HEK293 (cell line): ENCODE measurements around the gene CAMKMT.

Experiments used
- CTCF ChIA-PET: fragments of 350-600 bp; formaldehyde crosslinking; extraction: SDS; loops from one replicate; lab custom pipeline; 2021; ENCODE audit warnings: antibody characterized with exemption; lab: Yijun Ruan, JAX
- POLR2A ChIA-PET: fragments of 300-600 bp; formaldehyde crosslinking; extraction: SDS; loops from one replicate; lab custom pipeline; 2020; ENCODE audit warnings: antibody characterized with exemption, inconsistent platforms; lab: Yijun Ruan, JAX
- H3K27ac ChIP-seq: fragments of 200-500 bp; sonication (Bioruptor generic); 2 replicates; pipeline ENCODE4 v1.5.1; 2014; ENCODE audit warnings: low read depth, low read length, control low read depth, inconsistent platforms; ENCODE audit errors: extremely low read depth
- H3K36me3 ChIP-seq, 2 experiments: fragments of 200-500 bp in 1 of 2; sonication (Bioruptor generic) in 1 of 2; 1 replicate in 1 of 2; 2 replicates in 1 of 2; pipeline ENCODE4 v1.5.1; 2014 to 2017; ENCODE audit warnings: inconsistent platforms in 2 of 2, low read length in 2 of 2; ENCODE audit not compliant: control insufficient read depth in 2 of 2, insufficient read depth in 1 of 2
- H3K4me1 ChIP-seq: fragments of 200-500 bp; sonication (Bioruptor generic); 2 replicates; pipeline ENCODE4 v1.5.1; 2014; ENCODE audit warnings: mild to moderate bottlenecking, low read length, inconsistent platforms; ENCODE audit not compliant: control insufficient read depth, insufficient read depth
- H3K4me3 ChIP-seq: 2 replicates; pipeline ENCODE4 v1.5.1; 2011; ENCODE audit warnings: low read depth, mild to moderate bottlenecking, control low read depth, low read length, moderate library complexity
- H3K9me3 ChIP-seq: fragments of 200-500 bp; sonication (Bioruptor generic); 2 replicates; pipeline ENCODE4 v1.5.1; 2014; ENCODE audit warnings: low read depth, low read length, inconsistent platforms; ENCODE audit not compliant: control insufficient read depth, insufficient read depth
- IKZF3 ChIP-seq: fragments of 450-650 bp; IDR thresholded peaks from 2 replicates; pipeline ENCODE4 v1.5.0; 2018; ENCODE audit warnings: missing biosample characterization, mild to moderate bottlenecking, missing genetic modification characterization, moderate library complexity
- MEIS1 ChIP-seq: sonication (generic); formaldehyde crosslinking; IDR thresholded peaks from 2 replicates; pipeline ENCODE4 v1.8.1; 2022; ENCODE audit warnings: missing genetic modification reagents, mild to moderate bottlenecking, borderline replicate concordance
- RBAK ChIP-seq: fragments of 450-650 bp; formaldehyde crosslinking; IDR thresholded peaks from 2 replicates; pipeline ENCODE4 v1.5.1; 2016; ENCODE audit warnings: missing biosample characterization, missing genetic modification characterization
- ZBTB44 ChIP-seq: fragments of 450-650 bp; IDR thresholded peaks from 2 replicates; pipeline ENCODE4 v1.5.1; 2018; ENCODE audit warnings: missing biosample characterization, mild to moderate bottlenecking, missing genetic modification characterization
- ZBTB48 ChIP-seq: fragments of 450-650 bp; formaldehyde crosslinking; IDR thresholded peaks from 2 replicates; pipeline ENCODE4 v1.5.1; 2016; ENCODE audit warnings: missing biosample characterization, missing genetic modification characterization
- ZFP69B ChIP-seq: fragments of 450-650 bp; formaldehyde crosslinking; IDR thresholded peaks from 2 replicates; pipeline ENCODE4 v1.5.1; 2016; ENCODE audit warnings: missing biosample characterization, missing genetic modification characterization
- ZNF148 ChIP-seq: fragments of 450-650 bp; formaldehyde crosslinking; IDR thresholded peaks from 2 replicates; pipeline ENCODE4 v1.5.0; 2017; ENCODE audit warnings: missing biosample characterization, missing genetic modification characterization, borderline replicate concordance
- ZNF184 ChIP-seq: fragments of 450-650 bp; IDR thresholded peaks from 2 replicates; pipeline ENCODE4 v1.5.1; 2018; ENCODE audit warnings: missing biosample characterization, mild to moderate bottlenecking, missing genetic modification characterization
- ZNF37A ChIP-seq: fragments of 450-650 bp; IDR thresholded peaks from 2 replicates; pipeline ENCODE4 v1.5.1; 2018; ENCODE audit warnings: missing biosample characterization, missing genetic modification characterization
- ZNF555 ChIP-seq: fragments of 450-650 bp; formaldehyde crosslinking; conservative IDR thresholded peaks from 2 replicates; pipeline ENCODE4 v1.5.1; 2017; ENCODE audit warnings: missing biosample characterization, mild to moderate bottlenecking, missing genetic modification characterization, inconsistent platforms
- ZNF585B ChIP-seq: fragments of 450-650 bp; formaldehyde crosslinking; IDR thresholded peaks from 2 replicates; pipeline ENCODE4 v1.5.1; 2016; ENCODE audit warnings: missing biosample characterization, missing genetic modification characterization
- ZNF600 ChIP-seq: fragments of 450-650 bp; formaldehyde crosslinking; IDR thresholded peaks from 2 replicates; pipeline ENCODE4 v1.5.1; 2016; ENCODE audit warnings: missing biosample characterization, missing genetic modification characterization
- ZNF692 ChIP-seq: fragments of 450-650 bp; formaldehyde crosslinking; IDR thresholded peaks from 2 replicates; pipeline ENCODE4 v1.5.1; 2016; ENCODE audit warnings: missing biosample characterization, missing genetic modification characterization
- ZNF776 ChIP-seq: fragments of 450-650 bp; formaldehyde crosslinking; IDR thresholded peaks from 2 replicates; pipeline ENCODE4 v1.5.0; 2017; ENCODE audit warnings: missing biosample characterization, missing genetic modification characterization, borderline replicate concordance
- ZNF791 ChIP-seq: fragments of 450-650 bp; formaldehyde crosslinking; IDR thresholded peaks from 2 replicates; pipeline ENCODE4 v1.5.1; 2016; ENCODE audit warnings: missing biosample characterization, missing genetic modification characterization
- ZSCAN5A ChIP-seq: fragments of 450-650 bp; formaldehyde crosslinking; IDR thresholded peaks from 2 replicates; pipeline ENCODE4 v1.5.1; 2016; ENCODE audit warnings: missing biosample characterization, missing genetic modification characterization

The CAMKMT gene

GRCh38 chr2:44602446-44602845 lies 240.7 kb downstream of the CAMKMT start (continued):
- no peak for TF ChIP-seq ZBTB44 (tag by site-specific recombination)
- no peak for TF ChIP-seq ZBTB48 (tag by site-specific recombination)
- no peak for TF ChIP-seq ZNF692 (tag by site-specific recombination)
- TF ChIP-seq ZNF37A (tag by site-specific recombination): no peak

- H3K4me1 ChIP-seq: no peaks in the 10 kb centered on the region
- no peaks in the 10 kb centered on the region for H3K36me3 ChIP-seq
- CTCF ChIA-PET: no interaction called here
- no peak overlapping the region for H3K4me3 ChIP-seq
- POLR2A ChIA-PET: no interaction called here
- H3K27ac ChIP-seq: no peak overlapping the region
- H3K9me3 ChIP-seq: no peaks in the 10 kb centered on the region
- TF ChIP-seq ZFP69B (tag by site-specific recombination) (no peak), RBAK (tag by site-specific recombination) (no peak), IKZF3 (tag by site-specific recombination) (no peak), ZSCAN5A (tag by site-specific recombination) (no peak), ZNF585B (no peak), ZNF791 (tag by site-specific recombination) (no peak)
Observed at GRCh38 chr2:44605511-44605910, 243.8 kb downstream of the CAMKMT start.

GRCh38 chr2:44612276-44612675 lies 250.5 kb downstream of the CAMKMT start:
- no peak overlapping the region for H3K27ac ChIP-seq
- H3K4me3 ChIP-seq: no peak overlapping the region
- TF ChIP-seq ZNF600 (tag by site-specific recombination) (no peak), ZNF148 (no peak), ZNF555 (tag by site-specific recombination) (no peak), MEIS1 (CRISPR knock-in tag) (no peak), RBAK (tag by site-specific recombination) (no peak), ZSCAN5A (tag by site-specific recombination) (no peak), ZNF776 (tag by site-specific recombination) (no peak), ZNF184 (tag by site-specific recombination) (no peak), ZNF37A (tag by site-specific recombination) (no peak)
- H3K9me3 ChIP-seq: no peaks in the 10 kb centered on the region
- H3K36me3 ChIP-seq: no peaks in the 10 kb centered on the region
- ChIA-PET CTCF (no interaction called here), POLR2A (no interaction called here)
- no peaks in the 10 kb centered on the region for H3K4me1 ChIP-seq
